Adipocyte (in vitro differentiated cells): Measurements from ENCODE around the gene CADPS.
A peak's percentile ranks its signal among the peaks of the same experiment; 100 is the strongest.

Experiments
- DNase-seq: peaks from one replicate; pipeline ENCODE4 v3.0.0-alpha.2; 2015; ENCODE audit warnings: low read depth
- H3K27me3 ChIP-seq: replicated peaks from 2 replicates; pipeline ENCODE4 v1.7.0; 2013; ENCODE audit warnings: mild to moderate bottlenecking, low read length, moderate library complexity; ENCODE audit not compliant: control insufficient read depth, insufficient read depth
- H3K36me3 ChIP-seq: 2 replicates; pipeline ENCODE4 v1.7.0; 2013; ENCODE audit warnings: low read length, mild to moderate bottlenecking, moderate library complexity; ENCODE audit not compliant: control insufficient read depth, insufficient read depth, severe bottlenecking
- H3K4me1 ChIP-seq: 2 replicates; pipeline ENCODE4 v1.7.0; 2013; ENCODE audit warnings: mild to moderate bottlenecking, low read length, moderate library complexity; ENCODE audit not compliant: control insufficient read depth, insufficient read depth
- H3K4me3 ChIP-seq: 2 replicates; pipeline ENCODE4 v1.7.0; 2013; ENCODE audit warnings: mild to moderate bottlenecking, low read length, moderate library complexity
- H3K9ac ChIP-seq: 2 replicates; pipeline ENCODE4 v1.7.0; 2013; ENCODE audit warnings: mild to moderate bottlenecking, low read length, moderate library complexity
- H3K9me3 ChIP-seq: 2 replicates; pipeline ENCODE4 v1.7.0; 2013; ENCODE audit warnings: mild to moderate bottlenecking, low read length, moderate library complexity; ENCODE audit not compliant: control insufficient read depth

Gene CADPS

DNA sequence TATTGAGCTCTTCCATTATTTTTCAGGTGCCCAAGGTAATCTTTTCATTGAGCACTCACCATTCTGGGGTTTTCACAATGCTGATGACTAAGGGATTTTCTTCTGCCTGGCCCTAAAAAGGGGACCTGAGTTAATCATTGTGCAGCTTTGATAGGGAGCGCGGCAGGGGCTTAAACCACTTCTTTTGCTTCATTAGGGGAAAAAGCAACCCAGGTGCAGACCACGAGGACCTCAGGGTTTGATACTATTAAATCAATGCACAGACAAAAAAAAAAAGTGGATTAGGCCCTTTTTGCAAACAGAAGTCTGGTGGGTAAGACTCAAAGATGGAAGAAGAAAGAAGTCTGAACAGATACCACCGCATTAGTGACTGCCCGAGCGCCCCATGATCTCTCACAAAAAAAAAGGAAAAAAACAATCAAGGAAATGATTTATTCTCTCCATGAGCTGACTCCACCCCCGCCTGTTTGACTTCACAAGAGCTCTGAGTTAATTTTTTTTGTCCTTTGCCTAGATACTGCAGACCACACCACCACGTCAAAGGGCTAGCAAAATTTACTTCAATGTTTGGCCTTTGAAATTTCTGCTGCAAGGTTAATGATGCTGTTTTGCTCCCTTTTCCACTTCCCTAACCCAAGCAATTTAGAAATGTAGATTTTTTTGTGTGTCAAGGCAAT, 423.9 kb downstream of the CADPS start:
- Histone ChIP-seq H3K36me3 (no peaks in the 10 kb centered on the region), H3K4me3 (no peak overlapping the region), H3K4me1 (no peaks in the 10 kb centered on the region), H3K9ac (no peak overlapping the region), H3K9me3 (no peaks in the 10 kb centered on the region), H3K27me3 (peaks cover 18% of the 10 kb centered on the region)
- DNase-seq = no peak

DNA sequence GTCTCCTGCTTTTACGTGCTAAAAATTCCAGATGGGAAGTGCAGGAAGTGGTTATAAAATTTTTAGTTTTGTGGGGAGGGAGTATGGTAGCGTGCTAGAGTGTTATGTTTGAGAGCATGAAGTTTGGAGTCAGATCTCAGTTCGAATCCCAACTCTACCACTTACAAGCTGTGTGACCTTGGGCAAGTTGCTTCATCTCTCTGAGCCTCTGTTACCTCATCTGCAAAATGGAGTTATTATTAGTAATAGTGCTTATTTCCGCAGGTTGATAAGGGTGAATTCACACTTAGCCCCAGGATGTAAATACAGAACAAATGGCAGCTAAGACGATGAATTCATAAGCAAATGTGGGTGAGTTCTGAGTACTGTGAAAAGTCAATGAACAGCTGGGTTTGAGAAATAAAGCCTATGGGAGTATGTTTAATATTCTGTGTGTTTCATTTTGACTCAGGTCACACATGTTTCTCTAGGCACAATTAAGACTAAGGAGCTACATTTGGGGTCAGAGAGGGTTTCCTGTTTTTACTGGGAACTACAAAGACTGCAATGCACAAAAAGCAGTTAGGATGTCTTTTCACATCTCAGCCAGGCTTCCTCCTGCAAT, 428.8 kb downstream of the CADPS start:
- H3K36me3 ChIP-seq = no peaks in the 10 kb centered on the region
- H3K9me3 ChIP-seq = no peaks in the 10 kb centered on the region
- H3K4me1 ChIP-seq = no peaks in the 10 kb centered on the region
- no peaks in the 10 kb centered on the region for H3K27me3 ChIP-seq
- H3K4me3 ChIP-seq = no peak overlapping the region
- H3K9ac ChIP-seq = no peak overlapping the region
- DNase-seq = no peak

DNA sequence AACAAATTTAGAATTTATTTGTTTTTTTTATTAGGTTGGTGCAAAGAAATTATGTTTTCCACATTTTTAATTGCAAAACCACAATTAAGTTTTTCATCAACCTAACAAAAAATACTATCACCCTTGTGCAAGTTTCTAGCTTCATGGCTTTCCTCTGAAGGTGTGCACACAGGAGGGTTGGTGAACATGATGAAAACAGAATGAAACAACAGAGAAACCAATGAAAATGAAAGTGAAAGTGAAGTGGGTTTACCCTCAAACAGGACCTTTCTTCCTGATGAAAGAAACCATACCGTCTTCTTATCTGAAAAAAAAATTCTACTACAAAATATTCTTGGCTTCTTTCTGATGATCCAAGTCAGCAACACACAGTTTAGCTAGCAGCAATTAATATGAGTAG, 429.9 kb downstream of the CADPS start:
- Histone ChIP-seq H3K36me3 (no peaks in the 10 kb centered on the region), H3K4me1 (no peaks in the 10 kb centered on the region), H3K9ac (peak overlapping the region; percentile 53), H3K9me3 (no peaks in the 10 kb centered on the region), H3K4me3 (peak overlapping the region; percentile 69), H3K27me3 (no peaks in the 10 kb centered on the region)
- peak; percentile 25 for DNase-seq

DNA sequence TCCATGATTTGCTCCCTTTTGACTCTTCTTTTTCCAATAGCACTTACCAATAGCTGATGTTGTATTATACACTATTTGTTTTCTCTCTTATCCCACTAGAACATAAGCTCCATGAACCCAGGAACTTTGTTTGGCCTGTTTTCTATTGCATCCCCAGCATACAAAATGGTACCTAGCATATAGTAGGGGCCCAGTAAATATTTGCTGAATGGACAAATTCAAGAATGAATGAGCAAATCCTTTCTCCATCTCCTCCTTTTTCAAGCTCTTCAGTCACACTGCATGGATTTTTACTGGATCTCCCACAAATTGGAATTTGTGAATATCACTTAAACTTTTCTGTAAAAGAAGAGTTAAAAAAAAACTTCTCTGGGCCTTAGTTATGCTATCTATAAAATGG, 435.2 kb downstream of the CADPS start:
- no peaks in the 10 kb centered on the region for H3K36me3 ChIP-seq
- DNase-seq = no peak
- H3K4me3 ChIP-seq = no peak overlapping the region
- no peaks in the 10 kb centered on the region for H3K4me1 ChIP-seq
- H3K9ac ChIP-seq = no peak overlapping the region
- H3K9me3 ChIP-seq = no peaks in the 10 kb centered on the region
- peaks cover 32% of the 10 kb centered on the region for H3K27me3 ChIP-seq

DNA sequence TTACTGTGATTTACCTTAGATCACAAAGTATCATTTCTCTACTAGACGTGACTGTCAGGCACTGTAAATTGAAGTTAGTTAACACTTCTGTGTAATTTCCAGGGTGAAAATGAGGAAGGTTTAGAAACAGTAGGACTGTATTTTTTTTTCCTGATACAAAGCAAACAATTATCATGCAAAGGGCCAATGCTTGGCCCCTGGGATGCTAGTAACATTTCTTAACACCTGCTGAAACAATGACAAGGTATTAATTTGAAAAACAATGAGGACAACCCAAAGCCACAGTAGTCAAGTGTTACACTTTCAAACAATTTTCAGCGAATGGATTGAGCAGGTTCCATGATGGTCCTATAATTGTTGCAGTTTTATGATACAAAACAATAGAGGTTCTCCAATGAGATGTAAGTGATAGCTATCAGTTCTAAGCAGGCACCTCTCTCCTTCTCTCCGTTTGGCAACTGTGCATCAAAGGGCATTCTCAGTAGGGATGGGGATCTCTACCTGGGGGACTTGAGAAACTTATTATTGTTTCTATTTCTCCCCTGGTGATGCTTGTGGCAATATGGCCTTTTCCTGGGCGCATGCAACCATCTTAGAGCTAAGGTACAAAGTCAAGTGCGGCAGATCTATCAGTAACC, 435.9 kb downstream of the CADPS start:
- H3K9me3 ChIP-seq = no peaks in the 10 kb centered on the region
- H3K36me3 ChIP-seq = no peaks in the 10 kb centered on the region
- no peak overlapping the region for H3K4me3 ChIP-seq
- peaks cover 34% of the 10 kb centered on the region for H3K27me3 ChIP-seq
- H3K9ac ChIP-seq = no peak overlapping the region
- no peaks in the 10 kb centered on the region for H3K4me1 ChIP-seq
- no peak for DNase-seq

DNA sequence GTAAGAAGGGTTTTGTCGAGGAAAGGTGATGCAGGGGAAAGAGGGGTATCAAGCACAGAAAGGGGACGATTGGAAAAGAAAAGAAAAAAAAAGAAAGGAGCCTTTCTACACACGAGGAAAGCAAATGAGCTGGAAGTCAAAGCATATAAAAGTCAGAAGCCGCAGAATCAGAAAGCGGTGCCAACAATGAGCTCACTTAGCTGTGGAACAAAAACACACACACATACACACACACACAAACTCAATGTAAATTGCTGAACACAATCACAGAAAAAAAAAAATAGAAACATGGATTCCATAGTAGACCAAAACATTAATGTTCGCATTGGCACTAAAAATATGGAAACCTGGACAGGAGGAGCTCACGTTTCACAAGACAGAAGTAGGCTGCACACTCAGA, 438.4 kb downstream of the CADPS start:
- H3K9me3 ChIP-seq = no peaks in the 10 kb centered on the region
- no peaks in the 10 kb centered on the region for H3K36me3 ChIP-seq
- no peak overlapping the region for H3K4me3 ChIP-seq
- H3K9ac ChIP-seq = no peak overlapping the region
- DNase-seq = no peak
- peaks cover 39% of the 10 kb centered on the region for H3K27me3 ChIP-seq
- no peaks in the 10 kb centered on the region for H3K4me1 ChIP-seq

DNA sequence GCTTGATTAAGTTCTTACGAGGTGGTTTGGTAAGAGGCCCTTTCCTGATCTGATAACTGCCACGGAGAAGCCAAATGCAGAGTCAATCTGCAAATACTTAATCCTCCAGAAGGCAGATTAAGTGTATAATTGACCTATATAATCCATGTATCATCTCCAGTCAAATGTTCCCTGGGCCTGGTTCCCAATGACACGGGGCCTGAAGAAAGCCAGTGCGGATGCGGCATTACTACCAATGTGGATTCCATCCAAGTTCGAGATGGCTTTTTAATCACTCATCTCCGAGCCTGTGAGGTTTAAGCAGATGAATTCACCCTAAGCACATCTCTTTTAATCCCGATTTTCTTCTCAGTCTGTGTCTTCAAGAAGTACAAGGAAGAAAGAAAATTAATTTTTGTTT, 441.8 kb downstream of the CADPS start:
- no peaks in the 10 kb centered on the region for H3K4me1 ChIP-seq
- peaks cover 31% of the 10 kb centered on the region for H3K27me3 ChIP-seq
- no peak overlapping the region for H3K4me3 ChIP-seq
- no peak overlapping the region for H3K9ac ChIP-seq
- H3K36me3 ChIP-seq = no peaks in the 10 kb centered on the region
- H3K9me3 ChIP-seq = no peaks in the 10 kb centered on the region
- DNase-seq = no peak

DNA sequence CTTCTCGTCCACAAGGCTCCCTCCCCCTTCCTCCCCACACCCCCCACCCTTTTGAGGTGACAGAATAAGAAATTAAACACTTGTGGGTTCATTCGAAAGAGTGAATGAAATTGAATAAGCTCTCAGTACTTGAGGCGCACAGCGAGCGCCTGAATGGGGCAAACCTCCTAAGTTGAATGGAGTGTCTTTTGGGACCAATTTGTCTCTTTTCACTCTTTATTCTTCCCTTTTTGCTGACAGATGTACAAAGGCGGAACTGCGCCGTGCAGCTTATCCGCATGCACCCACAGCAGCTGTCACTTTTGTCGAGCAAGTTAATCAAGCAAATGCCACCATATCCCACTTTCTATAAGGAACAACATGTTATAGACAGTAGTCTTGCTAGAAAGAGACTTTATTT, 454.0 kb downstream of the CADPS start:
- H3K4me3 ChIP-seq = no peak overlapping the region
- H3K4me1 ChIP-seq = peaks cover 3% of the 10 kb centered on the region
- H3K9me3 ChIP-seq = no peaks in the 10 kb centered on the region
- H3K36me3 ChIP-seq = no peaks in the 10 kb centered on the region
- H3K27me3 ChIP-seq = peaks cover 4% of the 10 kb centered on the region
- DNase-seq = no peak
- no peak overlapping the region for H3K9ac ChIP-seq

DNA sequence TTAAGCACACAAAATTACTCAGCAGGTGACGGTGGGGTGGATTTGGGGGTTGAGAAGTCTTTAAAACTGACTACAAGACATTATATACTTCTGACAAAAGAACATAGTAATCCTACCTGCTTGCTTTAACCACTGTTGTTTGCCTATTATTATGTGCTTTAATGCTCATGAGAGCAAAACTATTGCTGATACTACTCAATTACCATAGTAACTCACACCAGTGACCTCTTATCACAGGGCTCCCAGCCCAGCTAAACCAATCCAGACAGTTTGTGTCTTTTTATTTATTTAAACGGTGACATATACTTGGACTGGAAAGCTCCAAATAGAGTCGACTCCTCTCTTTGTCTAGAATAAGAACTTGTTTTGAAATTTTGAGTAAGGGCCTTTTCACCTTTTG, 459.1 kb downstream of the CADPS start:
- Histone ChIP-seq H3K4me1 (peaks cover 3% of the 10 kb centered on the region), H3K9ac (no peak overlapping the region), H3K4me3 (no peak overlapping the region), H3K9me3 (no peaks in the 10 kb centered on the region), H3K36me3 (no peaks in the 10 kb centered on the region), H3K27me3 (no peaks in the 10 kb centered on the region)
- DNase-seq = no peak

DNA sequence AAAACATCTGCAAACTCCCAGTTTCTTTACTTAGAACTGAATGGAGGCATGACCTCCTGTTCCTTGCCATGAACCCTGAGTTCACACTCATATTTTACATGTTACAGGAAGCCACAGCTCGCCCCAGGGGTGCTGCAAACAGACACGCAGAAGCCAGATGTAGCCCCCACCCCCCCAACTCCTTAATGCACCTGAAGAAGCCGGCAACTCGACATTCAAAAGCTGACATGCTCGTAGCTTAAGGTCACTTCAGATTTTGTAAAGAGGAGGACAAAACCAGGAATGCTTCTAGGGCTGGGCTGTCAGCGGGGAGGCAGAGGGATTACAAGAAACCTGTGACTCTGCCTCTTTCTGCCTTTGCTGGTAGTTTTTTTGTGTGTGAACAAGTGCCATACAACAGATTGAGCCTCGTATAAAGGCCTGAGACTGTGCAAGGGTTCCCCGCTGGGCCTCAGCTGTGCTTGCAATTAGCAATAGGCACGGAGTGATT, 459.9 kb downstream of the CADPS start:
- H3K36me3 ChIP-seq = no peaks in the 10 kb centered on the region
- H3K27me3 ChIP-seq = no peaks in the 10 kb centered on the region
- no peaks in the 10 kb centered on the region for H3K9me3 ChIP-seq
- no peak overlapping the region for H3K9ac ChIP-seq
- DNase-seq = no peak
- no peak overlapping the region for H3K4me3 ChIP-seq
- H3K4me1 ChIP-seq = peaks cover 3% of the 10 kb centered on the region

DNA sequence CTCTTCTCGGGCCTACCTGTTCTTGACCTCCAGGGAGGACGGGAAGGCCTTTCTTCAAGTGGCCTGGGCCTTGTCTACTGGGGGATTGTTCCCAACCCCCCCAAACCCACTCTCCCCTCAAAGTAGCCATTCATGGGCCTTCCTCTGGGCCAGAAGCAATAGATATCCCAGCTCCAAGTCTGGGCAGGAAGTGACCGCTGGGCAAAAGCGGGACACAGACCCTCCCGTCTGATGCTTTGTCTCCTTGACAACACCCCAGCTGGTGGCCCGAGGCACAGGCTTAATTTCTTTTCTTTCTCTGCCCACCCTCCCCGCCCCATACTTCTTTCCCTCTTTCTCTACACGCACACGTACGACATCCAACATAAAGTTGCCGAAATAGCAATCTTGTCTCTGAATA, 460.4 kb downstream of the CADPS start:
- no peaks in the 10 kb centered on the region for H3K9me3 ChIP-seq
- H3K9ac ChIP-seq = no peak overlapping the region
- H3K4me1 ChIP-seq = no peaks in the 10 kb centered on the region
- no peaks in the 10 kb centered on the region for H3K36me3 ChIP-seq
- DNase-seq = no peak
- H3K27me3 ChIP-seq = no peaks in the 10 kb centered on the region
- H3K4me3 ChIP-seq = no peak overlapping the region
